ENCODE data around the gene KRTAP10-4.
"Not testable (repeated sequence)": the region's sequence is repeated elsewhere in the genome, so short reads cannot be mapped to it uniquely, and the experiment has no call there.

The KRTAP10-4 gene

DNA sequence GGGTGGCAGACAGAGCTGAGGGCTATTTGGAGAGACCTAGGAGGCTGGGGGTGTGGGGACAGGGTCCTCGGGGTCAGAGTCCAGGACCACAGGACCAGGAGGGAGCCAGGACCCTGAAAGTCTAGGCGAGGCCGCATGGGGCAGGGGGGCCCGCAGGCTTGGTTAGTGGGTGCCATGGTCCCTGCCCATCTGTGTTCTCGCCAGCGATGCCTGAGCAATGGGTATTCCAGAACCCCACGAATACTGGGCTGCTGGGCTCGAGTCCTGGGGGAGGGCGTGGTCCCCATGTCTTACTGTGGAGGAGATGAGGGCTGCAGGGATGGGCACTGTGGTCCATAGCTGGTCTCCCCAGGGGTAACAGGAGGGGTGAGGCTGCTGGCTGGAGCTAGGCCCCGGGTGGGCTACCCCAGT lies 16.8 kb downstream of the KRTAP10-4 start:
- no peaks in the 10 kb centered on the region for H3K27me3 ChIP-seq (ENCODE audit: control insufficient read depth, low read length)
- no peaks in the 10 kb centered on the region for H3K4me1 ChIP-seq (ENCODE audit: control insufficient read depth, low read length)

DNA sequence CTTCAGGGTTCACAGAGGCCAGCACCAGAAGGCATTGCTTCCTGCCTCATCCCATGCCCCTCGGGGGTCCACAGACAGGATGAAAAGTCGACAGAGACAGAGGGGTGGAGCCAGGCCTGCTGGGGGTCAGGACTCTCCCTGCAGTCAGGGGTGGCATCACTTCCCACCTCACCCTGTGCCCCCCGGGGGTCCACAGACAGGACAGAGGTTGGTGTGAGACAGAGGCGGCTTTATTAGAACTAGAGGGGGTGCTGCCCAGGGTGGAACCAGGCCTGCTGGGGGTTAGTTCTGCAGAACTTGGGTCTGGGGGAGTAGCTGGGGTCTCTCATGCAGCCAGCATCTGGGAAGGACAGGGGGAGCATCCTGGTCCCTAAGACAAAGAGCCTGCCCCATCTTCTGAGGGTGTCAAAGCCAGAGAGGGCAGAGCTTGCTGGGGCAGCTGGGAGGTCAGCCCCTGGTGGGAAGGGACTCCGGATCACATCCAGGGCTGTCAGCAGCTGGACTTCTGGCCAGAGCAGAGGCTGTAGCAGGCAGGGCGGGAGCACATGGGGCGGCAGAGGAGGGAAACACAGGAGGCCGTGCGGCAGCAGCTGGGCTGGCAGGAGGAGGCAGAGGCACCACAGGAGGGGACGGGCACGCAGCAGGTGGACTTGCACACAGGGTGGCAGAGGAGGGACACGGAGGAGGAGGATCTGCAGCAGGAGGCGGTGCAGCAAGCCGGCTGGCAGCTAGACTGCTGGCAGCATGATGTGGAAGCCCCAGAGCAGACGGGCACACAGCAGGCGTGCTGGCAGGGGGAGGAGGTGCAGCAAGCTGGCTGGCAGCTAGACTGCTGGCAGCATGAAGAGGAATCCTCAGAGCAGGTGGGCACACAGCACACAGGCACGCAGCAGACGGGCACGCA lies 17.6 kb downstream of the KRTAP10-4 start:
- not testable (repeated sequence) for H3K4me1 ChIP-seq (ENCODE audit: control insufficient read depth, low read length); H3F3A ChIP-seq (ENCODE audit: control insufficient read depth, insufficient read depth); H3K27me3 ChIP-seq (ENCODE audit: control insufficient read depth, low read length); H4K20me1 ChIP-seq (ENCODE audit: control insufficient read depth, insufficient read depth, low read depth, low read length); H3K36me3 ChIP-seq (ENCODE audit: control insufficient read depth, low read length); H3K4me2 ChIP-seq (ENCODE audit: low read length); H3K9me2 ChIP-seq (replicated peaks; ENCODE audit: control insufficient read depth, low read length); H3K79me2 ChIP-seq (ENCODE audit: control insufficient read depth, low read length); H3K27ac ChIP-seq (ENCODE audit: low read depth, low read length); H3K9me3 ChIP-seq (ENCODE audit: control insufficient read depth, insufficient read depth, low read length); H3K4me3 ChIP-seq (ENCODE audit: low read length)

More for the DNA sequence above, 16.8 kb downstream of the KRTAP10-4 start:
- Histone ChIP-seq H3K36me3 (ENCODE audit: control insufficient read depth, low read length) (no peaks in the 10 kb centered on the region), H3K79me2 (ENCODE audit: control insufficient read depth, low read length) (no peaks in the 10 kb centered on the region), H3K9me3 (ENCODE audit: control insufficient read depth, insufficient read depth, low read length) (no peaks in the 10 kb centered on the region), H3K4me2 (ENCODE audit: low read length) (no peak overlapping the region), H3K27ac (ENCODE audit: low read depth, low read length) (no peak overlapping the region), H3K9me2 (replicated peaks; ENCODE audit: control insufficient read depth, low read length) (no peaks in the 10 kb centered on the region), H3F3A (ENCODE audit: control insufficient read depth, insufficient read depth) (no peaks in the 10 kb centered on the region), H4K20me1 (ENCODE audit: control insufficient read depth, insufficient read depth, low read depth, low read length) (no peaks in the 10 kb centered on the region), H3K4me3 (ENCODE audit: low read length) (no peak overlapping the region)
- TF ChIP-seq EZH2phosphoT487 (IDR thresholded peaks at IDR 0.05; ENCODE audit: borderline replicate concordance, low read length) (no peak), CTCF (IDR thresholded peaks at IDR 0.05; ENCODE audit: low read depth, low read length, poor library complexity, severe bottlenecking) (no peak)

- H3K27ac ChIP-seq (ENCODE audit: low read depth, low read length); H3K36me3 ChIP-seq (ENCODE audit: control insufficient read depth, low read length); H3K9me3 ChIP-seq (ENCODE audit: control insufficient read depth, insufficient read depth, low read length); H3K4me3 ChIP-seq (ENCODE audit: low read length); H4K20me1 ChIP-seq (ENCODE audit: control insufficient read depth, insufficient read depth, low read depth, low read length); H3K4me1 ChIP-seq (ENCODE audit: control insufficient read depth, low read length); H3K27me3 ChIP-seq (ENCODE audit: control insufficient read depth, low read length); H3K9me2 ChIP-seq (replicated peaks; ENCODE audit: control insufficient read depth, low read length); H3K79me2 ChIP-seq (ENCODE audit: control insufficient read depth, low read length); H3F3A ChIP-seq (ENCODE audit: control insufficient read depth, insufficient read depth); H3K4me2 ChIP-seq (ENCODE audit: low read length): not testable (repeated sequence)
Observed at GRCh38 chr21:44591801-44592130, 18.2 kb downstream of the KRTAP10-4 start.

- H3K36me3 ChIP-seq (ENCODE audit: control insufficient read depth, low read length) = no peaks in the 10 kb centered on the region
- no peaks in the 10 kb centered on the region for H3F3A ChIP-seq (ENCODE audit: control insufficient read depth, insufficient read depth)
- no peak within 1 kb of the TSS for H3K4me3 ChIP-seq (ENCODE audit: low read length)
- no peaks in the 10 kb centered on the region for H3K9me3 ChIP-seq (ENCODE audit: control insufficient read depth, insufficient read depth, low read length)
- H3K79me2 ChIP-seq (ENCODE audit: control insufficient read depth, low read length) = no peaks in the 10 kb centered on the region
- no peaks in the 10 kb centered on the region for H3K9me2 ChIP-seq (replicated peaks; ENCODE audit: control insufficient read depth, low read length)
- H3K27ac ChIP-seq (ENCODE audit: low read depth, low read length) = no peak within 1 kb of the TSS
- no peak for TF ChIP-seq EZH2phosphoT487 (IDR thresholded peaks at IDR 0.05; ENCODE audit: borderline replicate concordance, low read length)
- no peak for TF ChIP-seq CTCF (IDR thresholded peaks at IDR 0.05; ENCODE audit: low read depth, low read length, poor library complexity, severe bottlenecking)
- no peaks in the 10 kb centered on the region for H3K4me1 ChIP-seq (ENCODE audit: control insufficient read depth, low read length)
- no peaks in the 10 kb centered on the region for H4K20me1 ChIP-seq (ENCODE audit: control insufficient read depth, insufficient read depth, low read depth, low read length)
- no peak within 1 kb of the TSS for H3K4me2 ChIP-seq (ENCODE audit: low read length)
- H3K27me3 ChIP-seq (ENCODE audit: control insufficient read depth, low read length) = 0 out of 2 replicates have a peak, but pooled peaks cover 3% of the 10 kb centered on the region
Observed at GRCh38 chr21:44592446-44593311, 19.1 kb downstream of the KRTAP10-4 start, which contains the start of gene KRTAP10-6. KRTAP10-6 (minus strand) TSS chr21:44592505; CDS start chr21:44592484, 21 bp downstream.
